ENCODE measurements around the gene AICDA. TPM values are rescaled to one million over a fixed set of nuclear protein-coding genes. Genes with fewer than 3 reads are reported as not detected.

The AICDA gene
- total RNA-seq, 1 experiment from 2014 or later, result not detected

- Mint-ChIP-seq H3K4me3 (ENCODE audit: unreplicated experiment) (no peak overlapping the region), H3K27ac (ENCODE audit: unreplicated experiment) (no peak overlapping the region), H3K27me3 (ENCODE audit: insufficient read depth, unreplicated experiment) (no peaks in the 10 kb centered on the region), H3K36me3 (ENCODE audit: insufficient read depth, unreplicated experiment) (no peaks in the 10 kb centered on the region), H3K9me3 (ENCODE audit: unreplicated experiment) (peaks cover 28% of the 10 kb centered on the region), H3K4me1 (ENCODE audit: low read depth, unreplicated experiment) (peaks cover 12% of the 10 kb centered on the region)
- POLR2A ChIA-PET, result no interaction called here
- intact Hi-C loops (cut with micrococcal nuclease; ENCODE audit: unreplicated experiment), result no loop called here
- TF ChIP-seq CTCF (IDR thresholded peaks at IDR 0.05; ENCODE audit: insufficient read depth in 1 of 2, low read depth in 1 of 2, low read length in 1 of 2, severe bottlenecking in 1 of 2, unreplicated experiment in 1 of 2), result no peak
- H3K36me3 ChIP-seq (ENCODE audit: control insufficient read depth, insufficient read depth, low read length), result no peaks in the 10 kb centered on the region
- no TSS peak for BruUV-seq (replicated peaks)
- DNase-seq, result no peak
- CTCF ChIA-PET, result interaction anchor here (0.6 kb wide), 1 partner anchor 489 kb away, joined by 4 read pairs; no protein-coding TSS in a partner anchor
- H3K9me3 ChIP-seq, result peaks cover 6% of the 10 kb centered on the region
- H3K4me3 ChIP-seq (ENCODE audit: low read depth, low read length), result no peak overlapping the region
- H3K4me1 ChIP-seq, result peaks cover 13% of the 10 kb centered on the region
- no peaks in the 10 kb centered on the region for H3K27me3 ChIP-seq (replicated peaks; ENCODE audit: control insufficient read depth, insufficient read depth, low read length)
These were observed 49.3 kb downstream of the AICDA start for GRCh38 chr12:8563356-8563755.

GRCh38 chr12:8562310-8562709 lies 50.3 kb downstream of the AICDA start:
- peaks cover 28% of the 10 kb centered on the region for H3K9me3 Mint-ChIP-seq (ENCODE audit: unreplicated experiment)
- Histone ChIP-seq H3K36me3 (ENCODE audit: control insufficient read depth, insufficient read depth, low read length) (no peaks in the 10 kb centered on the region), H3K27me3 (replicated peaks; ENCODE audit: control insufficient read depth, insufficient read depth, low read length) (no peaks in the 10 kb centered on the region), H3K9me3 (peaks cover 6% of the 10 kb centered on the region), H3K4me3 (ENCODE audit: low read depth, low read length) (no peak overlapping the region), H3K4me1 (peaks cover 13% of the 10 kb centered on the region)
- ChIA-PET POLR2A (no interaction called here), CTCF (no interaction called here)
- H3K27ac Mint-ChIP-seq (ENCODE audit: unreplicated experiment), result no peak overlapping the region
- H3K36me3 Mint-ChIP-seq (ENCODE audit: insufficient read depth, unreplicated experiment), result no peaks in the 10 kb centered on the region
- H3K27me3 Mint-ChIP-seq (ENCODE audit: insufficient read depth, unreplicated experiment), result no peaks in the 10 kb centered on the region
- intact Hi-C loops (cut with micrococcal nuclease; ENCODE audit: unreplicated experiment), result no loop called here
- no peak for DNase-seq
- BruUV-seq (replicated peaks), result no TSS peak
- TF ChIP-seq CTCF (IDR thresholded peaks at IDR 0.05; ENCODE audit: insufficient read depth in 1 of 2, low read depth in 1 of 2, low read length in 1 of 2, severe bottlenecking in 1 of 2, unreplicated experiment in 1 of 2), result peak; percentile 11 to 46
- peaks cover 12% of the 10 kb centered on the region for H3K4me1 Mint-ChIP-seq (ENCODE audit: low read depth, unreplicated experiment)
- H3K4me3 Mint-ChIP-seq (ENCODE audit: unreplicated experiment), result no peak overlapping the region

GRCh38 chr12:8561011-8561410 lies 51.6 kb downstream of the AICDA start:
- DNase-seq, result no peak
- no peak overlapping the region for H3K4me3 Mint-ChIP-seq (ENCODE audit: unreplicated experiment)
- POLR2A ChIA-PET, result no interaction called here

More at GRCh38 chr12:8561011-8561410, 51.6 kb downstream of the AICDA start:
- TF ChIP-seq CTCF (IDR thresholded peaks at IDR 0.05; ENCODE audit: insufficient read depth in 1 of 2, low read depth in 1 of 2, low read length in 1 of 2, severe bottlenecking in 1 of 2, unreplicated experiment in 1 of 2), result no peak
- Histone ChIP-seq H3K27me3 (replicated peaks; ENCODE audit: control insufficient read depth, insufficient read depth, low read length) (no peaks in the 10 kb centered on the region), H3K4me1 (peaks cover 13% of the 10 kb centered on the region), H3K4me3 (ENCODE audit: low read depth, low read length) (no peak overlapping the region), H3K36me3 (ENCODE audit: control insufficient read depth, insufficient read depth, low read length) (no peaks in the 10 kb centered on the region), H3K9me3 (peaks cover 6% of the 10 kb centered on the region)
- intact Hi-C loops (cut with micrococcal nuclease; ENCODE audit: unreplicated experiment), result no loop called here
- no TSS peak for BruUV-seq (replicated peaks)
- Mint-ChIP-seq H3K36me3 (ENCODE audit: insufficient read depth, unreplicated experiment) (no peaks in the 10 kb centered on the region), H3K4me1 (ENCODE audit: low read depth, unreplicated experiment) (peaks cover 12% of the 10 kb centered on the region), H3K27me3 (ENCODE audit: insufficient read depth, unreplicated experiment) (no peaks in the 10 kb centered on the region), H3K9me3 (ENCODE audit: unreplicated experiment) (peaks cover 28% of the 10 kb centered on the region), H3K27ac (ENCODE audit: unreplicated experiment) (no peak overlapping the region)
- CTCF ChIA-PET, result no interaction called here
